ENCODE data around the gene LEKR1. TPM values are rescaled to one million over a fixed set of nuclear protein-coding genes. Genes with fewer than 3 reads are reported as not detected.

Gene LEKR1
- total RNA-seq, 5 donors from 2014 or later (not counting 1 experiment from before 2014, with no cell fraction given) = 1.2 to 3.6 (median 2.8) TPM

DNA sequence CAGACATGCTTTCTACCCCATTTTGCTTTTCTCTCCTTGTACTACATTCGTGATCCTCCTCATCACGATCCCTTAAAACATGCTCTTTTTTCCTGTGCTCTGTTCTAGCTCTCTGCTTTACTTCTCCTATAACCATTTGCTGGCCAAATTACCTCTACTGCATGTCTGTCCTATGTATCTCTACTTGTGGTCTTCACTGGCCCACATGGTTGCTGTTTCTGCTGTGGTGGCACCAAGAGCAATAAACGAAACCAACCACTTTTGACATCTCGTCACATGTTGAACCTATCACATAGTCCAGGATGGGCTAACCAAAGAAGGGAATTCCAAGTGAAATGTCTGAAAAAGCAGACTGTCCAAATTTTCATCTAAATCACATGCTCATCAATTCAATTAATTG lies 115.2 kb downstream of the LEKR1 start:
- ChIA-PET CTCF (interaction anchor here in 1 of 2 donors (0.6 to 0.7 kb wide), 3 partner anchors 23 to 1177 kb away, joined by 3 to 5 read pairs (median 3); no protein-coding TSS in a partner anchor), POLR2A (interaction anchor here in 1 of 2 donors (0.7 kb wide), 2 partner anchors 8 to 102 kb away, joined by 3 to 4 read pairs; no protein-coding TSS in a partner anchor)
- WGBS (ENCODE audit: insufficient coverage) = 87% methylated on average over 3 of the region's 4 CpGs
- H3K27me3 Mint-ChIP-seq = peaks cover 5 to 19% of the 10 kb centered on the region in 2 donors
- no peak for ATAC-seq (replicated peaks in 1 of 4)
- H3K27ac Mint-ChIP-seq = no peak overlapping the region
- H3K4me1 Mint-ChIP-seq = no peaks in the 10 kb centered on the region
- Histone ChIP-seq H3K27me3 (replicated peaks in 1 of 2; ENCODE audit: control insufficient read depth in 2 of 2, extremely low read depth in 1 of 2, insufficient read depth in 2 of 2, low read length in 1 of 2) (no peaks in the 10 kb centered on the region), H3K4me1 (ENCODE audit: control insufficient read depth in 1 of 2, extremely low read depth in 1 of 2, insufficient read depth in 2 of 2, low read length in 2 of 2) (no peaks in the 10 kb centered on the region), H3K36me3 (ENCODE audit: control insufficient read depth in 2 of 2, extremely low read depth in 1 of 2, insufficient read depth in 1 of 2, low read length in 1 of 2) (no peaks in the 10 kb centered on the region), H3K4me3 (ENCODE audit: control insufficient read depth in 1 of 2, extremely low read depth in 1 of 2, low read length in 1 of 2) (no peak overlapping the region), H3K9me3 (no peaks in the 10 kb centered on the region), H3K27ac (ENCODE audit: low read length) (no peak overlapping the region)
- no peak for DNase-seq
- H3K4me3 Mint-ChIP-seq = no peak overlapping the region
- no peaks in the 10 kb centered on the region for H3K36me3 Mint-ChIP-seq
- no peaks in the 10 kb centered on the region for H3K9me3 Mint-ChIP-seq

DNA sequence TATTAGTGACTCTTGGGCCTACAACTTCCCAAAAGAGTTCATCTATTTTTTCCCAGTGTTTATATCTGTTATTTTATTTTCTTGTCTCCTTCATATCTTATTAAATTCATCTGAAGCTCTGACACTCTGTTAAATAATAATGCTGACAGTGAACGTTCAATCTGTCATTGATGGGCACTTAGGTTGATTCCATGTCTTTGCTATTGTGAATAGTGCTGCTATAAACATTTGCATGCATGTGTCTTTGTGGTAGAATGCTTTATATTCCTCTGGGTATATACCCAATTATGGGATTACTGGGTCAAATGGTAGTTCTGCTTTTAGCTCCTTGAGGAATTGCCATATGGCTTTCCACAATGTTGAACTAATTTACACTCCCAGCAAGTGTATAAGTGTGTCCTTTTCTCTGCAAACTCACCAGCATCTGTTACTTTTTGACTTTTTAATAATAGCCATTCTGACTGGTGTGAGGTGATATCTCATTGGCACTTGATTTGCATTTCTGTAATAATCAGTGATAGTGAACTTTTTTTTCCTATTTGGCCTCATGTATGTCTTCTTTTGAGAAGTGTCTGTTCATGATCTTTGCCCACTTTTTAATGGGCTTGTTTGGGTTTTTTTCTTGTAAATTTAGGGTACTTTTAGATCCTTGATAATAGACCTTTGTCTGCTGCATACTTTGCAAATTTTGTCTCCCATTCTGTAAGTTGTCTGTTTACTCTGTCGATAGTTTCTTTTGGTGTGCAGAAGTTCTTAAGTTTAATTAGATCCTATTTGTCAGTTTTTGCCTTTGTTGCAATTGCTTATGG lies 122.5 kb downstream of the LEKR1 start:
- no peak overlapping the region for H3K4me3 Mint-ChIP-seq
- no peak overlapping the region for H3K27ac Mint-ChIP-seq
- no peaks in the 10 kb centered on the region for H3K36me3 Mint-ChIP-seq
- ChIA-PET POLR2A (no interaction called here), CTCF (no interaction called here)
- H3K27me3 Mint-ChIP-seq = peaks cover 6 to 11% of the 10 kb centered on the region in 2 donors
- DNase-seq = no peak
- no peak for ATAC-seq (replicated peaks in 1 of 4)
- Histone ChIP-seq H3K4me3 (ENCODE audit: control insufficient read depth in 1 of 2, extremely low read depth in 1 of 2, low read length in 1 of 2) (no peak overlapping the region), H3K36me3 (ENCODE audit: control insufficient read depth in 2 of 2, extremely low read depth in 1 of 2, insufficient read depth in 1 of 2, low read length in 1 of 2) (no peaks in the 10 kb centered on the region), H3K27me3 (replicated peaks in 1 of 2; ENCODE audit: control insufficient read depth in 2 of 2, extremely low read depth in 1 of 2, insufficient read depth in 2 of 2, low read length in 1 of 2) (no peaks in the 10 kb centered on the region), H3K4me1 (ENCODE audit: control insufficient read depth in 1 of 2, extremely low read depth in 1 of 2, insufficient read depth in 2 of 2, low read length in 2 of 2) (no peaks in the 10 kb centered on the region), H3K9me3 (no peaks in the 10 kb centered on the region), H3K27ac (ENCODE audit: low read length) (no peak overlapping the region)
- WGBS (ENCODE audit: insufficient coverage) = 80% methylated on average over 1 of the region's 2 CpGs
- H3K9me3 Mint-ChIP-seq = no peaks in the 10 kb centered on the region
- no peaks in the 10 kb centered on the region for H3K4me1 Mint-ChIP-seq

DNA sequence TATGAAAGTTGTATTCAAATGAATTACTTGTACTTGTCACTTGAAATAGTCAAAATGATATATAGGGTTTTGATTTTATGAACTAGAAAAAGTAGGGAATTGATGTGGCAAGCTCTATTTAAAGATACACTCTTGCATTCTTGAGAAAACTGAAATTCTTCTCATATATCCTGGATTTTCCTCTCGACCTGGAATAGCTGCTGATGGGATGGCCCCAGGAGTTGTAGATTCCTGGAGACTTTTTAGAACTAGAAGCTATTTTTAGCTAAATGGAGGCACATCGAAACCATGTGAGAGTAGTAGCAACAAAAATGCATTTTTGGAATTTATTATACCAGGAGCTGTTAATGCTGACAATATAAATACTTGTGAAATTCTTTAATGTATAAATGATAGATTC lies 125.9 kb downstream of the LEKR1 start:
- POLR2A ChIA-PET = interaction anchor here (0.6 kb wide), 2 partner anchors 23 to 28 kb away, joined by 3 read pairs; no protein-coding TSS in a partner anchor
- Histone ChIP-seq H3K27me3 (replicated peaks in 1 of 2; ENCODE audit: control insufficient read depth in 2 of 2, extremely low read depth in 1 of 2, insufficient read depth in 2 of 2, low read length in 1 of 2) (no peaks in the 10 kb centered on the region), H3K4me1 (ENCODE audit: control insufficient read depth in 1 of 2, extremely low read depth in 1 of 2, insufficient read depth in 2 of 2, low read length in 2 of 2) (no peaks in the 10 kb centered on the region), H3K9me3 (no peaks in the 10 kb centered on the region), H3K36me3 (ENCODE audit: control insufficient read depth in 2 of 2, extremely low read depth in 1 of 2, insufficient read depth in 1 of 2, low read length in 1 of 2) (no peaks in the 10 kb centered on the region), H3K4me3 (ENCODE audit: control insufficient read depth in 1 of 2, extremely low read depth in 1 of 2, low read length in 1 of 2) (no peak overlapping the region), H3K27ac (ENCODE audit: low read length) (no peak overlapping the region)
- no peaks in the 10 kb centered on the region for H3K36me3 Mint-ChIP-seq
- H3K27ac Mint-ChIP-seq = no peak overlapping the region
- CTCF ChIA-PET = interaction anchor here in 1 of 2 donors (0.7 kb wide), 1 partner anchor 376 kb away, joined by 9 read pairs; no protein-coding TSS in a partner anchor
- WGBS (ENCODE audit: insufficient coverage) = 71% methylated on average over 1 of the region's 2 CpGs
- H3K4me1 Mint-ChIP-seq = no peaks in the 10 kb centered on the region
- H3K27me3 Mint-ChIP-seq = peaks cover 3 to 16% of the 10 kb centered on the region in 2 donors
- DNase-seq (no peak), ATAC-seq (replicated peaks in 1 of 4) (no peak)
- no peak overlapping the region for H3K4me3 Mint-ChIP-seq
- H3K9me3 Mint-ChIP-seq = no peaks in the 10 kb centered on the region

DNA sequence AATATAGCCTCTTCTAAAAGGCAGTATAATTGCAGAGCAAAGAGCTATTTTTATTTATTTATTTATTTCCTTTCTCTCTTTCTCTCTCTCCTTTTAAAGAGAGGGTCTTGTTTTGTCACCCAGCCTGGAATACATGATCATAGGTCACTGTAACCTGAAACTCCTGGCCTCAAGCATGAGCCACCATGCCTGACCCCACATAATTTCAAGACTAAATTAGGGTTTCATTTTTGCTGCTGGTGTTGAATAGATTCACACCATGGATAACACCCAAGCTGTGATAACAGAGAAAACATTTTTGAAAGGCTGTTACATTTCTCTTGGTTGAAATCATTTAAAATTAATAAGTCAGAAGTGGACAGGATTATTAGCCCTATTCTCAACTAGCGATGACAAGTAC lies 131.6 kb downstream of the LEKR1 start:
- Histone ChIP-seq H3K27ac (ENCODE audit: low read length) (no peak overlapping the region), H3K4me3 (ENCODE audit: control insufficient read depth in 1 of 2, extremely low read depth in 1 of 2, low read length in 1 of 2) (no peak overlapping the region), H3K4me1 (ENCODE audit: control insufficient read depth in 1 of 2, extremely low read depth in 1 of 2, insufficient read depth in 2 of 2, low read length in 2 of 2) (no peaks in the 10 kb centered on the region), H3K36me3 (ENCODE audit: control insufficient read depth in 2 of 2, extremely low read depth in 1 of 2, insufficient read depth in 1 of 2, low read length in 1 of 2) (no peaks in the 10 kb centered on the region), H3K9me3 (no peaks in the 10 kb centered on the region), H3K27me3 (replicated peaks in 1 of 2; ENCODE audit: control insufficient read depth in 2 of 2, extremely low read depth in 1 of 2, insufficient read depth in 2 of 2, low read length in 1 of 2) (no peaks in the 10 kb centered on the region)
- H3K27me3 Mint-ChIP-seq = peaks cover 0 to 11% of the 10 kb centered on the region in 2 donors
- ATAC-seq (replicated peaks in 1 of 4) (no peak), DNase-seq (no peak)
- ChIA-PET CTCF (no interaction called here), POLR2A (no interaction called here)
- H3K4me1 Mint-ChIP-seq = no peaks in the 10 kb centered on the region
- no peak overlapping the region for H3K27ac Mint-ChIP-seq
- no peaks in the 10 kb centered on the region for H3K36me3 Mint-ChIP-seq
- no CpG with 5 or more reads among the region's 1 CpG for WGBS (ENCODE audit: insufficient coverage)
- H3K4me3 Mint-ChIP-seq = no peak overlapping the region
- H3K9me3 Mint-ChIP-seq = no peaks in the 10 kb centered on the region

DNA sequence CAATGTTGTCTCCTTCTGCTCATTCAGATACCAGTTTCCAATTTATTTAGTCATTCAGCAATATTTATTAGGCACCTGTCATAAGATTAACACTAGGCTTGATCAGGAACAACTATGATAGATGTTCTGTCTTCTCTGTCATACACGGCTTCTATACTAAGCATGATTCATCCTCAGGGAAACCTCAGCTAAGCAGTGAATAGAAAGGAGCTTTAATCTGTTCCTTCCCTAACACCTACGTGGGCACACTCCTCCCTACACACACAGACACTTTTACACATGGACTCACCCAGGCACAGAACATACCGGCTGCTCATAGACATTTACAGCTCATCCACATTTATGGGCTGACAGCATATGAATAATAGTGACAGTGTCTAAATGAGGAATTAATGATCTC lies 136.9 kb downstream of the LEKR1 start:
- Histone ChIP-seq H3K4me1 (ENCODE audit: control insufficient read depth in 1 of 2, extremely low read depth in 1 of 2, insufficient read depth in 2 of 2, low read length in 2 of 2) (no peaks in the 10 kb centered on the region), H3K27me3 (replicated peaks in 1 of 2; ENCODE audit: control insufficient read depth in 2 of 2, extremely low read depth in 1 of 2, insufficient read depth in 2 of 2, low read length in 1 of 2) (peaks cover 0 to 6% of the 10 kb centered on the region in 2 experiments), H3K4me3 (ENCODE audit: control insufficient read depth in 1 of 2, extremely low read depth in 1 of 2, low read length in 1 of 2) (no peak overlapping the region), H3K9me3 (no peaks in the 10 kb centered on the region), H3K36me3 (ENCODE audit: control insufficient read depth in 2 of 2, extremely low read depth in 1 of 2, insufficient read depth in 1 of 2, low read length in 1 of 2) (no peaks in the 10 kb centered on the region), H3K27ac (ENCODE audit: low read length) (no peak overlapping the region)
- Mint-ChIP-seq H3K4me3 (no peak overlapping the region), H3K4me1 (no peaks in the 10 kb centered on the region), H3K27me3 (peaks cover 5 to 8% of the 10 kb centered on the region in 2 donors), H3K27ac (no peak overlapping the region), H3K36me3 (no peaks in the 10 kb centered on the region), H3K9me3 (peaks cover 0 to under 1% (median 0%) of the 10 kb centered on the region in 3 donors)
- ATAC-seq (replicated peaks in 1 of 4) (no peak), DNase-seq (no peak)
- WGBS (ENCODE audit: insufficient coverage) = no CpG with 5 or more reads among the region's 3 CpGs
- POLR2A ChIA-PET = no interaction called here
- CTCF ChIA-PET = interaction anchor here in 1 of 2 donors (0.6 kb wide), 1 partner anchor 139 kb away, joined by 3 read pairs; no protein-coding TSS in a partner anchor

DNA sequence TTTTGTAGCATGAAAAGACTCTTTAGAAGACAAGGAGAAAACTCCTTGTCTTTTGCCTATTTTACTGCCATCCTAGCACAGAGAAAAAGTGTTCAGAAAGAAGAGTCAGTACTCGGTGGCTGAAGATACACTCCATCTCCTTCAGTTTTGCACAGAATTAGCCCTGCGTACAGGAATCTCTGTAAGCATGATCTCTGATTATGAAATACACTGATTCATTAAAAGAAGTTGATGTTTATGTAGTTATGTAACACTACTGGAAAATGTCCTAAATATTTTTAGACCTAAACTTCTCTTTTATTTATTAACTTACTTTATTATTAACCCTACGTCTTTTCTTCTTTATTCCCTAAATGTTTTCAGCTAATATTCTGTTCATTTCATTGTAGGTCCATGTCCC lies 138.4 kb downstream of the LEKR1 start:
- H3K4me1 ChIP-seq (ENCODE audit: control insufficient read depth in 1 of 2, extremely low read depth in 1 of 2, insufficient read depth in 2 of 2, low read length in 2 of 2) = no peaks in the 10 kb centered on the region
- no CpG with 5 or more reads among the region's 3 CpGs for WGBS (ENCODE audit: insufficient coverage)
- ATAC-seq (replicated peaks in 1 of 4) (no peak), DNase-seq (no peak)
- no peak overlapping the region for H3K4me3 ChIP-seq (ENCODE audit: control insufficient read depth in 1 of 2, extremely low read depth in 1 of 2, low read length in 1 of 2)
- H3K36me3 ChIP-seq (ENCODE audit: control insufficient read depth in 2 of 2, extremely low read depth in 1 of 2, insufficient read depth in 1 of 2, low read length in 1 of 2) = no peaks in the 10 kb centered on the region
- no peak overlapping the region for H3K27ac ChIP-seq (ENCODE audit: low read length)
- Mint-ChIP-seq H3K4me1 (no peaks in the 10 kb centered on the region), H3K4me3 (no peak overlapping the region), H3K36me3 (no peaks in the 10 kb centered on the region), H3K27me3 (peaks cover 7 to 11% of the 10 kb centered on the region in 2 donors), H3K27ac (no peak overlapping the region), H3K9me3 (peaks cover 0 to 9% (median 0%) of the 10 kb centered on the region in 3 donors)
- H3K27me3 ChIP-seq (replicated peaks in 1 of 2; ENCODE audit: control insufficient read depth in 2 of 2, extremely low read depth in 1 of 2, insufficient read depth in 2 of 2, low read length in 1 of 2) = peaks cover 0 to 6% of the 10 kb centered on the region in 2 experiments
- ChIA-PET POLR2A (no interaction called here), CTCF (no interaction called here)
- H3K9me3 ChIP-seq = no peaks in the 10 kb centered on the region
